Parathyroid adenoma (tissue), 2 donors: ENCODE results near the gene CCDC182.
A peak's percentile ranks its signal among the peaks of the same experiment; 100 is the strongest.

ENCODE experiments used
- H2AFZ ChIP-seq: fragments of 300-600 bp; sonication (generic); one replicate; pipeline ENCODE4 v1.7.0; 2017; ENCODE audit warnings: antibody characterized with exemption, mild to moderate bottlenecking
- H3K27ac ChIP-seq: fragments of 300-600 bp; sonication (generic); one replicate; pipeline ENCODE4 v1.7.0; 2017
- H3K27me3 ChIP-seq: fragments of 300-600 bp; sonication (generic); one replicate; pipeline ENCODE4 v1.7.0; 2017; ENCODE audit warnings: low read length; ENCODE audit not compliant: control insufficient read depth, insufficient read depth
- H3K36me3 ChIP-seq: fragments of 300-600 bp; sonication (generic); one replicate; pipeline ENCODE4 v1.7.0; 2017; ENCODE audit warnings: low read length; ENCODE audit not compliant: control insufficient read depth, insufficient read depth
- H3K4me1 ChIP-seq: fragments of 300-600 bp; sonication (generic); one replicate; pipeline ENCODE4 v1.7.0; 2017; ENCODE audit warnings: control low read depth
- H3K4me2 ChIP-seq: fragments of 300-600 bp; sonication (generic); one replicate; pipeline ENCODE4 v1.7.0; 2017; ENCODE audit warnings: low read length
- H3K4me3 ChIP-seq: fragments of 300-600 bp; sonication (generic); one replicate; pipeline ENCODE4 v1.7.0; 2017; ENCODE audit warnings: low read depth, low read length
- H3K79me2 ChIP-seq: fragments of 300-600 bp; sonication (generic); one replicate; pipeline ENCODE4 v1.7.0; 2017; ENCODE audit warnings: control low read depth
- H3K9ac ChIP-seq: fragments of 300-600 bp; sonication (generic); one replicate; pipeline ENCODE4 v1.7.0; 2017; ENCODE audit warnings: mild to moderate bottlenecking
- H3K9me3 ChIP-seq: fragments of 300-600 bp; sonication (generic); one replicate; pipeline ENCODE4 v1.7.0; 2017; ENCODE audit warnings: low read length; ENCODE audit not compliant: control insufficient read depth
- TF ChIP-seq, protein P1 (sequence below): fragments of 300-600 bp; sonication (generic); IDR thresholded peaks from one replicate; pipeline ENCODE4 v1.7.0; 2017; ENCODE audit warnings: antibody characterized with exemption, mild to moderate bottlenecking
- donor health status: primary hyperparathyroidism.

The CCDC182 gene

DNA sequence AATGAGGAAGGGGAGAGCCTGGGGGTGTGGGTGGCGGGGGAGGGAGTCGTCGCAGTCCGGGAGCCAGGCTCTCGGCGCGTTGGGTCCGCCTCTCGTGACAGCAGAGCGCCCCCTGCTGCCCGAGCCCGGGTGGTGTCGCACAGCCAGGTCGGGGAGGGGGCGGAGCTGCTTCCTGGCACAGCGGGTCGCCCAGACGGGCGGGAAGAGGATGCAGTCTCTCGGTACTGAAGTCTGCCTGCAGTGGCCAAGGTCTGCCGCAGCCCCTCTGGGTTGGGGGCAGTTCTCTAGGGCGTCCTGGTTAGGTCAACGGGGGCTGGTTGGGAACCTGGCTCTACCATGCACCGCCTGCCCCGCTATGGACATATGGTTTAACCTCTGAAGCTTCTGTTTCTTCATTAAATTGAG lies 38.2 kb upstream of the CCDC182 start:
- no peaks in the 10 kb centered on the region for H3K9me3 ChIP-seq
- TF ChIP-seq, protein P1, sequence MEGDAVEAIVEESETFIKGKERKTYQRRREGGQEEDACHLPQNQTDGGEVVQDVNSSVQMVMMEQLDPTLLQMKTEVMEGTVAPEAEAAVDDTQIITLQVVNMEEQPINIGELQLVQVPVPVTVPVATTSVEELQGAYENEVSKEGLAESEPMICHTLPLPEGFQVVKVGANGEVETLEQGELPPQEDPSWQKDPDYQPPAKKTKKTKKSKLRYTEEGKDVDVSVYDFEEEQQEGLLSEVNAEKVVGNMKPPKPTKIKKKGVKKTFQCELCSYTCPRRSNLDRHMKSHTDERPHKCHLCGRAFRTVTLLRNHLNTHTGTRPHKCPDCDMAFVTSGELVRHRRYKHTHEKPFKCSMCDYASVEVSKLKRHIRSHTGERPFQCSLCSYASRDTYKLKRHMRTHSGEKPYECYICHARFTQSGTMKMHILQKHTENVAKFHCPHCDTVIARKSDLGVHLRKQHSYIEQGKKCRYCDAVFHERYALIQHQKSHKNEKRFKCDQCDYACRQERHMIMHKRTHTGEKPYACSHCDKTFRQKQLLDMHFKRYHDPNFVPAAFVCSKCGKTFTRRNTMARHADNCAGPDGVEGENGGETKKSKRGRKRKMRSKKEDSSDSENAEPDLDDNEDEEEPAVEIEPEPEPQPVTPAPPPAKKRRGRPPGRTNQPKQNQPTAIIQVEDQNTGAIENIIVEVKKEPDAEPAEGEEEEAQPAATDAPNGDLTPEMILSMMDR, result peak; percentile 90
- no peaks in the 10 kb centered on the region for H3K36me3 ChIP-seq
- H3K9ac ChIP-seq, result no peak overlapping the region
- no peak overlapping the region for H3K4me3 ChIP-seq
- H2AFZ ChIP-seq, result peak overlapping the region; percentile 55
- no peak overlapping the region for H3K27ac ChIP-seq
- peak overlapping the region; percentile 57 for H3K4me2 ChIP-seq
- no peaks in the 10 kb centered on the region for H3K27me3 ChIP-seq
- H3K79me2 ChIP-seq, result no peaks in the 10 kb centered on the region
- peaks cover 3% of the 10 kb centered on the region for H3K4me1 ChIP-seq

DNA sequence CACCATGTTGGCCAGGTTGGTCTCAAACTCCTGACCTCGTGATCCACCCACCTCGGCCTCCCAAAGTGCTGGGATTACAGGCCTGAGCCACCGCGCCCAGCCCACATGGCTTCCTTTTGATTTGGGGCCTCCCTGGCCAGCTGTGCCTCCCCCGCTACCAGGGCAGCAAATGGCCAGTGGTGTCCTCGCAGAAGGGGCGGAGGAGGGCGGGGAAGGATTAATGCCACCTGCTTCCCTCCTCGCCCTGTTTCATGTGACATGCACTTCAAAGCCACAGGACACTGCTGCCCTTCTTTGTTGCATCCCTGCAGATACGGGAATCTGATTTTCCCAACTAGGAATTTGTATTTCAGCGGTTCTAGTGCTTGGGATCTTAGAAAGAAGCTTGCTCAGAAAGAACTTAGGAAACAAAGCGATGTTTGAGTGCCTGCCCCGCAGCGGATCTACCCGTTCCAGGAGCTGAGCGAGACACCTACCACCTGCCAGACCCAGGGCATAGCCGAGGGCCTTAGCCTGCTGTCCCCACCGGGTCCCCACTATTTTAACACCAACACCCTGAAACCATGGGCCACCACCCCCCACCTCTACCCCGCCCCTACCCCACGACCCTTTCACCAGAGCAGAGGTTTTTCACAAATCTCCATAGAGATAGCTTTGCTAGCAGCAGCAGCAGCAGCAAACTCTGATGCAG lies 37.7 kb upstream of the CCDC182 start:
- H3K79me2 ChIP-seq, result no peaks in the 10 kb centered on the region
- no peaks in the 10 kb centered on the region for H3K27me3 ChIP-seq
- TF ChIP-seq, protein P1, result no peak
- H3K4me1 ChIP-seq, result peaks cover 3% of the 10 kb centered on the region
- H3K36me3 ChIP-seq, result no peaks in the 10 kb centered on the region
- peak overlapping the region; percentile 57 for H3K4me2 ChIP-seq
- peak overlapping the region; percentile 55 for H2AFZ ChIP-seq
- no peak overlapping the region for H3K27ac ChIP-seq
- H3K4me3 ChIP-seq, result no peak overlapping the region
- no peak overlapping the region for H3K9ac ChIP-seq
- no peaks in the 10 kb centered on the region for H3K9me3 ChIP-seq

DNA sequence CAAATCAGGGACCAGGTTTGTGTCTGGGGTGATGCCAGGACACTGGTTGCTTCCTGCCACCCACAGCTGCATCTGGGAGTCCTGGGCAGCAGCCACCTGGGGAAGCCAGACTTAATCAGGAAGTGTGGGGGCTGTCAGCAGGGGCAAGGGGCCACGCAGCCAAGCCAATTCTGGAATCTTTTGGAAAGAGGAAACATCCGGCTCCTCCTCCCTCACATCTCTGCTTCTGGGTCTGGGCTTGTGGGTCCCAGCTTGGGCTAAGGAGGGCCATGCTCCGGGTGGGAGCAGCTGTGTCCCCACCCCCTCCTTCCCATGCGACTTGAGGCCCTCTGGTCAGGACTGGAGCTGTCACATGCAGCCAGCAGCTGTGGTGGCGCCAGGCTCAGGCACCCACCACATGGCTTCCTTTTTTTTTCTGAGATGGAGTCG lies 37.0 kb upstream of the CCDC182 start:
- H3K9me3 ChIP-seq, result no peaks in the 10 kb centered on the region
- peaks cover 3% of the 10 kb centered on the region for H3K4me1 ChIP-seq
- H3K27me3 ChIP-seq, result no peaks in the 10 kb centered on the region
- no peak overlapping the region for H3K27ac ChIP-seq
- no peak overlapping the region for H3K9ac ChIP-seq
- TF ChIP-seq, protein P1, result no peak
- no peak overlapping the region for H3K4me3 ChIP-seq
- no peak overlapping the region for H3K4me2 ChIP-seq
- no peak overlapping the region for H2AFZ ChIP-seq
- H3K36me3 ChIP-seq, result no peaks in the 10 kb centered on the region
- no peaks in the 10 kb centered on the region for H3K79me2 ChIP-seq

DNA sequence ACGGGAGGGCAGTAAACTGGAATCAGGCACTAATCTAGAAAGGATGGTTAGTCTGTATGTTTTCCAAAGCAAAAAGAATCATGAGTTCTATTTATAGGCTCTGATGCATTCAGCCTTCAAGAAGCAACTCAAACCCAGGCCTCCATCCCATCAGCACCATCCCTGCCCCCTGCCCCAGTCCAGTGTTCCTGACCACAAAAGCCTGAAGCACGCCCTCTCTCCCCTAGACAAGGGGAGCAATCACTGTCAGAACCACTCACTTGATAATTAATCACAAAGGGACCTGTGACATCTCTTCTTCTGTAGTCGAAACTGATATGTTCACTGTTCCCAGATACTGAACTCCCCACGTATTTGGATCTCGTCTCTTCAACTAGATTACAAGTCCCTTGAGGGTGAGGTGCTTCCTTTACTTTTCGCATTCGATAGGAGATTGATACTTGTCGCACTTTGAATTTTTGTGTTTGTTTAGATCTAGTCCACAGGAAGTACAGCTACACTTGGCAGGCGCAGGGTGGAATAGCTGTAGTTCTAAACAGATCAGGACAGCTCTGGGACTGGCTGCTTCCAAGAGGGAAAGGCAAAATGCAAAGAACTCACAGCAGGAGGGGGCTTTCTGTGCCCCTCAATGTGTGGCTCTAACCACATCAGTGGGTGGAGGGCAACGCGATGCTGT lies 36.4 kb upstream of the CCDC182 start:
- no peaks in the 10 kb centered on the region for H3K9me3 ChIP-seq
- no peaks in the 10 kb centered on the region for H3K27me3 ChIP-seq
- no peak overlapping the region for H3K9ac ChIP-seq
- no peak overlapping the region for H2AFZ ChIP-seq
- H3K27ac ChIP-seq, result no peak overlapping the region
- H3K79me2 ChIP-seq, result no peaks in the 10 kb centered on the region
- no peaks in the 10 kb centered on the region for H3K36me3 ChIP-seq
- peaks cover 3% of the 10 kb centered on the region for H3K4me1 ChIP-seq
- TF ChIP-seq, protein P1, result no peak
- no peak overlapping the region for H3K4me2 ChIP-seq
- H3K4me3 ChIP-seq, result no peak overlapping the region
